IMR-90 (cell line): ENCODE results near the gene TAF7. TPM values are rescaled to one million over a fixed set of nuclear protein-coding genes. Genes with fewer than 3 reads are reported as not detected.
A peak's percentile ranks its signal among the peaks of the same experiment; 100 is the strongest.

Source experiments
- ATAC-seq: fragments of 200-7000 bp; cut with Tn5 transposase; 2 replicates; pipeline ENCODE4 v1.9.1; 2020; ENCODE audit warnings: low read depth, mild to moderate bottlenecking, moderate library complexity
- BruUV-seq: library from RNA; stranded (reverse); fragments of 400-500 nt; replicated peaks from 2 replicates; lab custom pipeline; 2021; lab: Mats Ljungman, UMichigan
- CTCF ChIA-PET: fragments of 300-600 bp; formaldehyde crosslinking; extraction: SDS; loops from one replicate; lab custom pipeline; 2021; ENCODE audit warnings: antibody characterized with exemption; lab: Yijun Ruan, JAX
- POLR2A ChIA-PET: fragments of 300-600 bp; sonication (Branson Sonifier 250); formaldehyde crosslinking; loops from one replicate; lab custom pipeline; 2022; ENCODE audit warnings: antibody characterized with exemption; ENCODE audit not compliant: unreplicated experiment; lab: Charles Lee
- DNase-seq: peaks from one replicate; pipeline ENCODE4 v3.0.0; 2013
- H2AFZ ChIP-seq: replicated peaks from 2 replicates; pipeline ENCODE3; 2013; ENCODE audit warnings: low read length, mild to moderate bottlenecking; ENCODE audit not compliant: poor library complexity
- H2AK5ac ChIP-seq: 2 replicates; pipeline ENCODE4 v1.6.1; 2013; ENCODE audit warnings: low read depth, low read length, inconsistent platforms
- H2AK9ac ChIP-seq: replicated peaks from 2 replicates; pipeline ENCODE3; 2013; ENCODE audit warnings: mild to moderate bottlenecking, low read depth, low read length, moderate library complexity; ENCODE audit not compliant: poor library complexity
- H2BK120ac ChIP-seq: 2 replicates; pipeline ENCODE4 v1.6.1; 2013; ENCODE audit warnings: low read depth, low read length, inconsistent platforms
- H2BK15ac ChIP-seq: 3 replicates; pipeline ENCODE4 v1.6.1; 2013; ENCODE audit warnings: low read depth, low read length, inconsistent platforms
- H2BK20ac ChIP-seq: 2 replicates; pipeline ENCODE4 v1.6.1; 2013; ENCODE audit warnings: low read depth, mild to moderate bottlenecking, inconsistent platforms, low read length, moderate library complexity
- H2BK5ac ChIP-seq: 2 replicates; pipeline ENCODE4 v1.6.1; 2013; ENCODE audit warnings: mild to moderate bottlenecking, low read depth, low read length, inconsistent platforms; ENCODE audit not compliant: poor library complexity, severe bottlenecking
- H3K14ac ChIP-seq: replicated peaks from 2 replicates; pipeline ENCODE4 v1.6.1; 2013; ENCODE audit warnings: low read depth, low read length, inconsistent platforms
- H3K18ac ChIP-seq: 2 replicates; pipeline ENCODE4 v1.6.1; 2013; ENCODE audit warnings: low read depth, low read length, control low read depth
- H3K23ac ChIP-seq: 2 replicates; pipeline ENCODE4 v1.6.1; 2013; ENCODE audit warnings: low read depth, low read length, inconsistent platforms
- H3K27ac ChIP-seq: 2 replicates; pipeline ENCODE4 v1.5.1; 2013; ENCODE audit warnings: mild to moderate bottlenecking, control low read depth, low read length; ENCODE audit not compliant: insufficient read depth
- H3K27me3 ChIP-seq: 2 replicates; pipeline ENCODE4 v1.6.1; 2013; ENCODE audit warnings: low read length; ENCODE audit not compliant: control insufficient read depth, insufficient read depth
- H3K36me3 ChIP-seq: 2 replicates; pipeline ENCODE4 v1.6.1; 2013; ENCODE audit warnings: low read length, mixed read lengths; ENCODE audit not compliant: control insufficient read depth, insufficient read depth
- H3K4ac ChIP-seq: 2 replicates; pipeline ENCODE4 v1.6.1; 2013; ENCODE audit warnings: low read depth, low read length, inconsistent platforms
- H3K4me1 ChIP-seq: 2 replicates; pipeline ENCODE4 v1.6.1; 2013; ENCODE audit warnings: low read length, mixed read lengths; ENCODE audit not compliant: control insufficient read depth, insufficient read depth
- H3K4me2 ChIP-seq: 2 replicates; pipeline ENCODE4 v1.6.1; 2013; ENCODE audit warnings: low read depth, mild to moderate bottlenecking, control low read depth, low read length, moderate library complexity
- H3K4me3 ChIP-seq: 2 replicates; pipeline ENCODE4 v1.5.1; 2013; ENCODE audit warnings: low read depth, mild to moderate bottlenecking, control low read depth, low read length, moderate library complexity; ENCODE audit not compliant: insufficient read depth
- H3K56ac ChIP-seq: 2 replicates; pipeline ENCODE4 v1.6.1; 2013; ENCODE audit warnings: low read length, inconsistent platforms; ENCODE audit not compliant: insufficient read depth; ENCODE audit errors: extremely low read depth
- H3K79me1 ChIP-seq, 2 experiments: 2 replicates each; pipeline ENCODE4 v1.6.1; 2013; ENCODE audit warnings: low read length in 2 of 2, inconsistent platforms in 1 of 2, low read depth in 1 of 2
- H3K9ac ChIP-seq: 2 replicates; pipeline ENCODE4 v1.6.1; 2013; ENCODE audit warnings: low read depth, low read length, control low read depth
- H3K9me1 ChIP-seq: 2 replicates; pipeline ENCODE4 v1.6.1; 2013; ENCODE audit warnings: low read length, inconsistent platforms; ENCODE audit not compliant: insufficient read depth
- H3K9me3 ChIP-seq: 2 replicates; pipeline ENCODE4 v1.6.1; 2013; ENCODE audit warnings: low read length; ENCODE audit not compliant: control insufficient read depth, insufficient read depth
- H4K20me1 ChIP-seq: 2 replicates; pipeline ENCODE4 v1.6.1; 2013; ENCODE audit warnings: low read length, inconsistent platforms; ENCODE audit not compliant: insufficient read depth
- H4K5ac ChIP-seq: 2 replicates; pipeline ENCODE4 v1.6.1; 2013; ENCODE audit warnings: mild to moderate bottlenecking, low read depth, low read length, control low read depth
- H4K8ac ChIP-seq, 2 experiments: 2 replicates each; pipeline ENCODE4 v1.6.1; 2013; ENCODE audit warnings: low read depth in 2 of 2, low read length in 2 of 2, control low read depth in 1 of 2, inconsistent platforms in 1 of 2
- H4K91ac ChIP-seq: 2 replicates; pipeline ENCODE4 v1.6.1; 2013; ENCODE audit warnings: low read depth, low read length, inconsistent platforms; ENCODE audit not compliant: insufficient read depth
- BHLHE40 ChIP-seq: fragments of 150-350 bp; IDR thresholded peaks from 2 replicates; pipeline ENCODE4 v1.6.1; 2016; ENCODE audit warnings: mild to moderate bottlenecking, low read depth, low read length
- CEBPB ChIP-seq: IDR thresholded peaks from 2 replicates; pipeline ENCODE4 v1.6.1; 2012; ENCODE audit warnings: low read depth, low read length, improper control_type of control experiment
- CHD1 ChIP-seq: IDR thresholded peaks from 2 replicates; pipeline ENCODE4 v1.6.1; 2012; ENCODE audit warnings: low read depth, low read length, improper control_type of control experiment
- CTCF ChIP-seq: conservative IDR thresholded peaks from 2 replicates; pipeline ENCODE4 v1.5.1; 2012; ENCODE audit warnings: mild to moderate bottlenecking, low read depth, low read length, improper control_type of control experiment
- ELK1 ChIP-seq: fragments of 150-350 bp; IDR thresholded peaks from 2 replicates; pipeline ENCODE4 v1.6.1; 2016; ENCODE audit warnings: low read depth, mild to moderate bottlenecking, low read length, moderate library complexity, borderline replicate concordance
- FOS ChIP-seq: fragments of 150-350 bp; IDR thresholded peaks from 2 replicates; pipeline ENCODE4 v1.6.1; 2016; ENCODE audit warnings: low read depth, low read length
- MAFK ChIP-seq: IDR thresholded peaks from 2 replicates; pipeline ENCODE4 v1.6.1; 2012; ENCODE audit warnings: low read depth, low read length, improper control_type of control experiment
- MAZ ChIP-seq: IDR thresholded peaks from 2 replicates; pipeline ENCODE4 v1.6.1; 2012; ENCODE audit warnings: low read depth, mild to moderate bottlenecking, low read length, improper control_type of control experiment, moderate library complexity, borderline replicate concordance
- MXI1 ChIP-seq: IDR thresholded peaks from 2 replicates; pipeline ENCODE4 v1.6.1; 2012; ENCODE audit warnings: low read depth, mild to moderate bottlenecking, low read length, moderate library complexity, borderline replicate concordance
- NFE2L2 ChIP-seq: fragments of 150-350 bp; IDR thresholded peaks from 2 replicates; pipeline ENCODE4 v1.6.1; 2016; ENCODE audit warnings: low read depth, mild to moderate bottlenecking, low read length
- POLR2A ChIP-seq: IDR thresholded peaks from 2 replicates; pipeline ENCODE4 v1.6.1; 2012; ENCODE audit warnings: mild to moderate bottlenecking, low read depth, low read length
- RAD21 ChIP-seq: IDR thresholded peaks from 2 replicates; pipeline ENCODE4 v1.6.1; 2012; ENCODE audit warnings: low read length, improper control_type of control experiment
- RCOR1 ChIP-seq: IDR thresholded peaks from 2 replicates; pipeline ENCODE4 v1.6.1; 2012; ENCODE audit warnings: mild to moderate bottlenecking, low read length, improper control_type of control experiment; ENCODE audit not compliant: insufficient replicate concordance
- RFX5 ChIP-seq: IDR thresholded peaks from 2 replicates; pipeline ENCODE4 v1.8.0; 2012; ENCODE audit warnings: low read depth, mild to moderate bottlenecking, low read length, moderate library complexity
- SMC3 ChIP-seq: fragments of 150-350 bp; IDR thresholded peaks from 2 replicates; pipeline ENCODE4 v1.6.1; 2016; ENCODE audit warnings: low read depth, mild to moderate bottlenecking, antibody characterized with exemption, low read length, moderate library complexity
- WGBS, 2 experiments: methylation state at CpG; one replicate each; pipeline versions ENCODE4 v1.1.5 to v1.1.7; 2013; ENCODE audit warnings: missing lambda C conversion rate in 2 of 2; ENCODE audit not compliant: insufficient read length in 1 of 2; ENCODE audit errors: extremely low coverage in 2 of 2; 5-methylcytosine and 5-hydroxymethylcytosine counted together
- dilution Hi-C: fragments of 300-500 bp; cut with HindIII; formaldehyde crosslinking; loops from one replicate; pipeline ENCODE4 v1.14.3; 2018; ENCODE audit warnings: low sequenced_read_pairs; ENCODE audit not compliant: unreplicated experiment
- in situ Hi-C: fragments of 300-500 bp; cut with MboI; formaldehyde crosslinking; loops from 3 replicates; pipeline ENCODE4 v1.14.3; 2019; ENCODE audit warnings: low sequenced_read_pairs, inconsistent platforms, mixed read lengths
- intact Hi-C: fragments of 100-400 bp; cut with micrococcal nuclease; formaldehyde crosslinking; loops from 2 replicates; pipeline ENCODE4 v1.10.0; 2022
- polyA plus RNA-seq, 3 experiments: library from polyadenylated mRNA; depleted of rRNA; stranded (reverse); fragments of >200 nt; gene quantifications; 2 replicates each; pipeline ENCODE4 v1.2.3, GENCODE V29; 2012; ENCODE audit warnings: low replicate concordance in 1 of 3
- total RNA-seq: library from RNA; depleted of rRNA; stranded (reverse); fragments of >200 nt; gene quantifications from 2 replicates; pipeline ENCODE4 v1.2.3, GENCODE V29; 2012
- TF ChIP-seq, protein P1 (sequence below): fragments of 150-350 bp; IDR thresholded peaks from 2 replicates; pipeline ENCODE4 v1.6.1; 2017; ENCODE audit warnings: mild to moderate bottlenecking, antibody characterized with exemption, low read length, low read depth

The TAF7 gene
- total and polyA plus RNA-seq, 2 of the 4 experiments (the other 2 are of a cell fraction) = 45.7 to 51.8 TPM

- H2AK9ac ChIP-seq = no peak overlapping the region
- no peak overlapping the region for H3K27ac ChIP-seq
- no peak overlapping the region for H3K56ac ChIP-seq
- no peak overlapping the region for H3K9ac ChIP-seq
- dilution Hi-C loops (no loop called here), intact Hi-C loops (no loop called here), in situ Hi-C loops (no loop called here)
- H3K36me3 ChIP-seq = peaks cover 5% of the 10 kb centered on the region; the same call in 1 of the 2 replicates
- WGBS, 2 experiments = 64% methylated on average over 13 of the region's 19 CpGs; no CpG with 5 or more reads in 1 of the 2 experiments
- CTCF ChIA-PET = no interaction called here
- no peak overlapping the region for H2BK15ac ChIP-seq
- no TSS peak for BruUV-seq
- H3K27me3 ChIP-seq = no peaks in the 10 kb centered on the region
- H4K20me1 ChIP-seq = no peaks in the 10 kb centered on the region
- TF ChIP-seq MXI1 = no peak
- no peak for TF ChIP-seq NFE2L2
- no peak for TF ChIP-seq POLR2A
- TF ChIP-seq MAZ = no peak
- no peak for TF ChIP-seq RFX5
- no peak for TF ChIP-seq CEBPB
- no peak for TF ChIP-seq CHD1
- no peak for TF ChIP-seq ELK1
- no peak for TF ChIP-seq RCOR1
- no peak for TF ChIP-seq MAFK
- TF ChIP-seq CTCF = no peak
- no peak for TF ChIP-seq FOS
- no peak for TF ChIP-seq SMC3
- no peak for TF ChIP-seq RAD21
- TF ChIP-seq, protein P1, sequence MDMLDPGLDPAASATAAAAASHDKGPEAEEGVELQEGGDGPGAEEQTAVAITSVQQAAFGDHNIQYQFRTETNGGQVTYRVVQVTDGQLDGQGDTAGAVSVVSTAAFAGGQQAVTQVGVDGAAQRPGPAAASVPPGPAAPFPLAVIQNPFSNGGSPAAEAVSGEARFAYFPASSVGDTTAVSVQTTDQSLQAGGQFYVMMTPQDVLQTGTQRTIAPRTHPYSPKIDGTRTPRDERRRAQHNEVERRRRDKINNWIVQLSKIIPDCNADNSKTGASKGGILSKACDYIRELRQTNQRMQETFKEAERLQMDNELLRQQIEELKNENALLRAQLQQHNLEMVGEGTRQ = no peak
- no peak for TF ChIP-seq BHLHE40
- H2BK20ac ChIP-seq = no peak overlapping the region
- H3K4ac ChIP-seq = no peak overlapping the region
- no peak overlapping the region for H2BK5ac ChIP-seq
- H3K9me1 ChIP-seq = no peaks in the 10 kb centered on the region
- H3K14ac ChIP-seq = no peak overlapping the region; the same call in 1 of the 2 replicates
- ATAC-seq = no peak
- POLR2A ChIA-PET = no interaction called here
- H3K23ac ChIP-seq = no peak overlapping the region
- no peak overlapping the region for H3K4me3 ChIP-seq
- no peak overlapping the region for H4K5ac ChIP-seq
- no peaks in the 10 kb centered on the region for H3K79me1 ChIP-seq
- DNase-seq = no peak
- no peak overlapping the region for H2AK5ac ChIP-seq
- H2BK120ac ChIP-seq = no peak overlapping the region
- no peak overlapping the region for H3K4me2 ChIP-seq
- H3K18ac ChIP-seq = no peak overlapping the region
- H3K4me1 ChIP-seq = no peaks in the 10 kb centered on the region
- H2AFZ ChIP-seq = peak overlapping the region; percentile 28
- no peak overlapping the region for H4K8ac ChIP-seq
- peaks cover 59% of the 10 kb centered on the region for H3K9me3 ChIP-seq
- H4K91ac ChIP-seq = no peak overlapping the region
Observed at GRCh38 chr5:141356950-141357349, 36.4 kb upstream of the TAF7 start.
